HG03460 (cell line): ENCODE measurements around the gene FAS.
A peak's percentile ranks its signal among the peaks of the same experiment; 100 is the strongest.

Experiments used
- ATAC-seq: cut with Tn5 transposase; IDR thresholded peaks from one replicate; pipeline ENCODE4 v1.9.1; 2021; ENCODE audit not compliant: unreplicated experiment

FAS gene

GRCh38 chr10:89032141-89032891 lies 41.7 kb downstream of the FAS start:
- peak; percentile 63 for ATAC-seq

- ATAC-seq: no peak
These were observed 44.9 kb downstream of the FAS start for GRCh38 chr10:89035461-89035860.

- ATAC-seq: no peak
These were observed 46.5 kb downstream of the FAS start for GRCh38 chr10:89037096-89037495.

- ATAC-seq: no peak
These were observed 52.0 kb downstream of the FAS start for GRCh38 chr10:89042562-89042961.

- ATAC-seq: no peak
These were observed 52.5 kb downstream of the FAS start for GRCh38 chr10:89043052-89043451.

GRCh38 chr10:89047397-89047796 lies 56.8 kb downstream of the FAS start:
- no peak for ATAC-seq

GRCh38 chr10:89051593-89051992 lies 61.0 kb downstream of the FAS start:
- ATAC-seq: no peak

- no peak for ATAC-seq
These were observed 63.0 kb downstream of the FAS start for GRCh38 chr10:89053555-89053954.

GRCh38 chr10:89055159-89055558 lies 64.6 kb downstream of the FAS start:
- ATAC-seq: no peak

- no peak for ATAC-seq
These were observed 72.3 kb downstream of the FAS start for GRCh38 chr10:89062861-89063260.

GRCh38 chr10:89063465-89063864 lies 72.9 kb downstream of the FAS start:
- ATAC-seq: no peak

- no peak for ATAC-seq
These were observed 74.2 kb downstream of the FAS start for GRCh38 chr10:89064748-89065147.
